Measurements from ENCODE around the gene GALNT9. TPM values are rescaled to one million over a fixed set of nuclear protein-coding genes. Genes with fewer than 3 reads are reported as not detected.
"Not testable (repeated sequence)": the region's sequence is repeated elsewhere in the genome, so short reads cannot be mapped to it uniquely, and the experiment has no call there.

The GALNT9 gene
- total RNA-seq, 1 donor from 2014 or later: under 0.01 TPM

- peak in 1 of 2 donors; percentile 32 for DNase-seq (ENCODE audit: low read depth in 2 of 2)
These were observed 91.5 kb downstream of the GALNT9 start for GRCh38 chr12:132237772-132238487.

GRCh38 chr12:132236930-132237771 is 92.2 kb downstream of the GALNT9 start:
- no peak for DNase-seq (ENCODE audit: low read depth in 2 of 2)

- DNase-seq (ENCODE audit: low read depth in 2 of 2): no peak
These were observed 93.1 kb downstream of the GALNT9 start for GRCh38 chr12:132236129-132236929.

- no peak for DNase-seq (ENCODE audit: low read depth in 2 of 2)
These were observed 94.1 kb downstream of the GALNT9 start for GRCh38 chr12:132235116-132235820.

- no peak for DNase-seq (ENCODE audit: low read depth in 2 of 2)
These were observed 99.0 kb downstream of the GALNT9 start for GRCh38 chr12:132230381-132230780.

- DNase-seq (ENCODE audit: low read depth in 2 of 2): no peak
These were observed 99.5 kb downstream of the GALNT9 start for GRCh38 chr12:132229926-132230325.

- DNase-seq (ENCODE audit: low read depth in 2 of 2): no peak
These were observed 100.1 kb downstream of the GALNT9 start for GRCh38 chr12:132229193-132229760.

- DNase-seq (ENCODE audit: low read depth in 2 of 2): no peak
These were observed 100.8 kb downstream of the GALNT9 start for GRCh38 chr12:132228476-132229192.

GRCh38 chr12:132227782-132228475 is 101.5 kb downstream of the GALNT9 start:
- DNase-seq (ENCODE audit: low read depth in 2 of 2): no peak

- no peak for DNase-seq (ENCODE audit: low read depth in 2 of 2)
These were observed 102.3 kb downstream of the GALNT9 start for GRCh38 chr12:132227118-132227517.

- no peak for DNase-seq (ENCODE audit: low read depth in 2 of 2)
These were observed 102.8 kb downstream of the GALNT9 start for GRCh38 chr12:132226604-132227003.

GRCh38 chr12:132225214-132225613 is 104.2 kb downstream of the GALNT9 start:
- DNase-seq (ENCODE audit: low read depth in 2 of 2): no peak

GRCh38 chr12:132224484-132224883 is 104.9 kb downstream of the GALNT9 start:
- no peak for DNase-seq (ENCODE audit: low read depth in 2 of 2)

GRCh38 chr12:132222808-132223173 is 106.6 kb downstream of the GALNT9 start:
- no peak for DNase-seq (ENCODE audit: low read depth in 2 of 2)

- DNase-seq (ENCODE audit: low read depth in 2 of 2): peak in 1 of 2 donors; percentile 9
These were observed 107.1 kb downstream of the GALNT9 start for GRCh38 chr12:132222096-132222807.

- not testable (repeated sequence) for DNase-seq (ENCODE audit: low read depth in 2 of 2)
These were observed 109.6 kb downstream of the GALNT9 start for GRCh38 chr12:132219761-132220160.

GRCh38 chr12:132219323-132219722 is 110.1 kb downstream of the GALNT9 start:
- no peak for DNase-seq (ENCODE audit: low read depth in 2 of 2)

GRCh38 chr12:132218915-132219314 is 110.5 kb downstream of the GALNT9 start:
- DNase-seq (ENCODE audit: low read depth in 2 of 2): peak; percentile 53 to 82

GRCh38 chr12:132218527-132218875 is 110.9 kb downstream of the GALNT9 start:
- peak in 1 of 2 donors; percentile 61 for DNase-seq (ENCODE audit: low read depth in 2 of 2)

Data from lung microvascular endothelial cell (primary cell).